GM23338 (cell line): ENCODE measurements around the gene C5orf34. TPM values are rescaled to one million over a fixed set of nuclear protein-coding genes. Genes with fewer than 3 reads are reported as not detected.
A peak's percentile ranks its signal among the peaks of the same experiment; 100 is the strongest.

ENCODE experiments used
- ATAC-seq: fragments of 200-7000 bp; cut with Tn5 transposase; 3 replicates; pipeline ENCODE4 v1.9.1; 2020
- DNase-seq: peaks from one replicate; pipeline ENCODE4 v3.0.0-alpha.2; 2015; ENCODE audit warnings: low spot score
- H2AFZ ChIP-seq: fragments of 200-600 bp; sonication (generic); 2 replicates; pipeline ENCODE4 v1.8.0; 2016; ENCODE audit warnings: antibody characterized with exemption, mild to moderate bottlenecking, moderate library complexity
- H3F3A ChIP-seq: fragments of 200-600 bp; sonication (generic); replicated peaks from 2 replicates; pipeline ENCODE4 v1.8.0; 2017; ENCODE audit warnings: antibody characterized with exemption, mixed run types, low read depth
- H3K27ac ChIP-seq: fragments of 200-600 bp; sonication (generic); 2 replicates; pipeline ENCODE4 v1.6.1; 2016; ENCODE audit warnings: low read depth
- H3K27me3 ChIP-seq: fragments of 200-600 bp; sonication (generic); 2 replicates; pipeline ENCODE4 v1.8.0; 2016; ENCODE audit warnings: mild to moderate bottlenecking, mixed run types, moderate library complexity; ENCODE audit not compliant: insufficient read depth
- H3K36me3 ChIP-seq: fragments of 200-600 bp; sonication (generic); 2 replicates; pipeline ENCODE4 v1.8.0; 2016; ENCODE audit warnings: mild to moderate bottlenecking; ENCODE audit not compliant: insufficient read depth
- H3K4me1 ChIP-seq: fragments of 200-600 bp; sonication (generic); 2 replicates; pipeline ENCODE4 v1.8.0; 2016; ENCODE audit warnings: mild to moderate bottlenecking, moderate library complexity; ENCODE audit not compliant: insufficient read depth
- H3K4me2 ChIP-seq: fragments of 200-600 bp; sonication (generic); 2 replicates; pipeline ENCODE4 v1.7.1; 2017; ENCODE audit warnings: mixed run types
- H3K4me3 ChIP-seq: fragments of 200-600 bp; sonication (generic); 2 replicates; pipeline ENCODE4 v1.6.1; 2016; ENCODE audit warnings: mixed run types
- H3K79me2 ChIP-seq: fragments of 200-600 bp; sonication (generic); replicated peaks from 2 replicates; pipeline ENCODE4 v1.8.0; 2017; ENCODE audit warnings: mild to moderate bottlenecking; ENCODE audit not compliant: insufficient read depth
- H3K9me2 ChIP-seq: fragments of 200-600 bp; sonication (generic); 2 replicates; pipeline ENCODE4 v1.8.0; 2017; ENCODE audit not compliant: insufficient read depth
- H4K20me1 ChIP-seq: fragments of 200-600 bp; sonication (generic); replicated peaks from 2 replicates; pipeline ENCODE4 v1.8.0; 2017; ENCODE audit warnings: mild to moderate bottlenecking; ENCODE audit not compliant: insufficient read depth
- H3K27ac Mint-ChIP-seq: 2 replicates; pipeline ENCODE4 v1.8.0; 2020; ENCODE audit warnings: inconsistent platforms, mild to moderate bottlenecking, moderate library complexity, mixed read lengths
- H3K27me3 Mint-ChIP-seq: 3 replicates; pipeline ENCODE4 v1.8.0; 2022; ENCODE audit warnings: low read depth, mild to moderate bottlenecking, moderate library complexity, mixed read lengths, inconsistent platforms; ENCODE audit not compliant: insufficient read depth, poor library complexity
- H3K36me3 Mint-ChIP-seq: 3 replicates; pipeline ENCODE4 v1.8.0; 2021; ENCODE audit warnings: low read depth, mild to moderate bottlenecking, inconsistent platforms, moderate library complexity, mixed read lengths
- H3K4me1 Mint-ChIP-seq: 3 replicates; pipeline ENCODE4 v1.8.0; 2020; ENCODE audit warnings: mild to moderate bottlenecking, inconsistent platforms, mixed read lengths
- H3K4me3 Mint-ChIP-seq: 3 replicates; pipeline ENCODE4 v1.8.0; 2021; ENCODE audit warnings: moderate library complexity, mild to moderate bottlenecking, inconsistent platforms, mixed read lengths
- H3K9me3 Mint-ChIP-seq: 3 replicates; pipeline ENCODE4 v1.8.0; 2020; ENCODE audit warnings: moderate library complexity, mild to moderate bottlenecking, inconsistent platforms, mixed read lengths
- CREB1 ChIP-seq: fragments of 250-450 bp; sonication (Bioruptor Pico); IDR thresholded peaks from 2 replicates; pipeline ENCODE4 v1.5.0; 2020; ENCODE audit warnings: low read depth, mild to moderate bottlenecking, moderate library complexity
- EZH2 ChIP-seq: fragments of 200-600 bp; sonication (generic); IDR thresholded peaks from one replicate; pipeline ENCODE4 v1.8.0; 2017; ENCODE audit warnings: antibody characterized with exemption, mild to moderate bottlenecking, low read depth; ENCODE audit not compliant: unreplicated experiment
- EZH2phosphoT487 ChIP-seq: fragments of 200-600 bp; sonication (generic); IDR thresholded peaks from one replicate; pipeline ENCODE4 v1.8.1; 2018; ENCODE audit warnings: antibody characterized with exemption; ENCODE audit not compliant: unreplicated experiment
- JUNB ChIP-seq: IDR thresholded peaks from one replicate; pipeline ENCODE4 v1.6.1; 2016; ENCODE audit warnings: antibody characterized with exemption; ENCODE audit not compliant: unreplicated experiment
- NANOG ChIP-seq: IDR thresholded peaks from 2 replicates; pipeline ENCODE4 v1.6.1; 2016; ENCODE audit warnings: antibody characterized with exemption, borderline replicate concordance
- POLR2AphosphoS5 ChIP-seq: IDR thresholded peaks from 2 replicates; pipeline ENCODE4 v1.6.1; 2016; ENCODE audit warnings: antibody characterized with exemption, low read depth
- STAT1 ChIP-seq: IDR thresholded peaks from one replicate; pipeline ENCODE4 v1.6.1; 2016; ENCODE audit warnings: antibody characterized with exemption; ENCODE audit not compliant: unreplicated experiment
- ZNF114 ChIP-seq: fragments of 250-450 bp; sonication (Bioruptor Pico); IDR thresholded peaks from 2 replicates; pipeline ENCODE4 v1.5.0; 2020; ENCODE audit warnings: mild to moderate bottlenecking, moderate library complexity
- ZNF331 ChIP-seq: fragments of 250-450 bp; sonication (Bioruptor Pico); IDR thresholded peaks from 2 replicates; pipeline ENCODE4 v1.5.0; 2020; ENCODE audit warnings: low read depth, mild to moderate bottlenecking, moderate library complexity
- polyA plus RNA-seq: library from polyadenylated mRNA; unstranded; fragments of >200 nt; fragmentation: Nextera tagmentation; extraction: Ambion mirVana; gene quantifications from 2 replicates; pipeline ENCODE4 v1.2.1, GENCODE V29; 2016
- total RNA-seq: library from RNA; depleted of rRNA; stranded (reverse); fragments of >200 nt; shearing (Covaris generic); gene quantifications from 2 replicates; pipeline ENCODE4 v1.2.3, GENCODE V29; 2014
- TF ChIP-seq, protein P1 (sequence below), 2 experiments: fragments of 200-600 bp in 1 of 2; sonication (generic) in 1 of 2; conservative IDR thresholded peaks; 2 replicates each; pipeline versions ENCODE4 v1.5.1 to v1.6.1; 2016 to 2017; ENCODE audit warnings: antibody characterized with exemption in 2 of 2, low read depth in 2 of 2, mild to moderate bottlenecking in 2 of 2, moderate library complexity in 1 of 2
- TF ChIP-seq, protein P2 (sequence below): IDR thresholded peaks from one replicate; pipeline ENCODE4 v1.6.1; 2018; ENCODE audit warnings: antibody characterized with exemption; ENCODE audit not compliant: unreplicated experiment
- TF ChIP-seq, protein P3 (sequence below): IDR thresholded peaks from 2 replicates; pipeline ENCODE4 v1.6.1; 2016; ENCODE audit warnings: antibody characterized with exemption
- TF ChIP-seq, protein P4 (sequence below): fragments of 250-450 bp; sonication (Bioruptor Pico); IDR thresholded peaks from 2 replicates; pipeline ENCODE4 v1.5.0; 2020; ENCODE audit warnings: mild to moderate bottlenecking, moderate library complexity

Gene C5orf34
- total and polyA plus RNA-seq, 2 experiments from 2014 or later = 12.2 to 15.3 TPM

DNA sequence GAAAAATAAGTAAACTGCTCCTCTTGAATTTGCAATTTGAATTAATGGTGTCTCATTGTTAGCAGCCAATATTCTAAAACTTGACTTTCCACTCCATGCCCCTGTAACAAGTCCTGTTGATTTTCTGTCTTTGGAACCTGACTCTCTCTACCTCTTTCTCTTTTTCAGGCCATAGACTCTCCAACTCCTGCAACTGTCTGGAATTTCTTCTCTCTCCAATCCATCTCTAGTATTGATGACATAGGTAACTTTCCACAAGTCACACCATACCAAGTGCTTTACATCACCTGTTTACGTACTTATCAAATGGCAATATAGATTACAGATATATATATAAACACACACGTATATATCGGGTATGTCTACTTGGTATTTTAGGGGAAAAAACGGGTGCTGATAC lies 923 bp downstream of the C5orf34 start:
- Histone ChIP-seq H3K4me3 (peak overlapping the region; percentile 74), H3F3A (no peaks in the 10 kb centered on the region), H4K20me1 (no peaks in the 10 kb centered on the region), H3K36me3 (no peaks in the 10 kb centered on the region), H2AFZ (peak overlapping the region; percentile 61; the same call in 1 of the 2 replicates), H3K27me3 (no peaks in the 10 kb centered on the region), H3K79me2 (peaks cover 28% of the 10 kb centered on the region), H3K9me2 (no peaks in the 10 kb centered on the region), H3K4me2 (peak overlapping the region; percentile 92), H3K4me1 (peaks cover 17% of the 10 kb centered on the region), H3K27ac (no peak overlapping the region; the same call in 1 of the 2 replicates)
- TF ChIP-seq POLR2AphosphoS5 (no peak), ZNF331 (CRISPR knock-in tag) (no peak), ZNF114 (CRISPR knock-in tag) (no peak), EZH2phosphoT487 (no peak), JUNB (no peak), STAT1 (no peak), CREB1 (CRISPR knock-in tag) (no peak), NANOG (no peak), EZH2 (no peak)
- TF ChIP-seq, protein P1, sequence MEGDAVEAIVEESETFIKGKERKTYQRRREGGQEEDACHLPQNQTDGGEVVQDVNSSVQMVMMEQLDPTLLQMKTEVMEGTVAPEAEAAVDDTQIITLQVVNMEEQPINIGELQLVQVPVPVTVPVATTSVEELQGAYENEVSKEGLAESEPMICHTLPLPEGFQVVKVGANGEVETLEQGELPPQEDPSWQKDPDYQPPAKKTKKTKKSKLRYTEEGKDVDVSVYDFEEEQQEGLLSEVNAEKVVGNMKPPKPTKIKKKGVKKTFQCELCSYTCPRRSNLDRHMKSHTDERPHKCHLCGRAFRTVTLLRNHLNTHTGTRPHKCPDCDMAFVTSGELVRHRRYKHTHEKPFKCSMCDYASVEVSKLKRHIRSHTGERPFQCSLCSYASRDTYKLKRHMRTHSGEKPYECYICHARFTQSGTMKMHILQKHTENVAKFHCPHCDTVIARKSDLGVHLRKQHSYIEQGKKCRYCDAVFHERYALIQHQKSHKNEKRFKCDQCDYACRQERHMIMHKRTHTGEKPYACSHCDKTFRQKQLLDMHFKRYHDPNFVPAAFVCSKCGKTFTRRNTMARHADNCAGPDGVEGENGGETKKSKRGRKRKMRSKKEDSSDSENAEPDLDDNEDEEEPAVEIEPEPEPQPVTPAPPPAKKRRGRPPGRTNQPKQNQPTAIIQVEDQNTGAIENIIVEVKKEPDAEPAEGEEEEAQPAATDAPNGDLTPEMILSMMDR (conservative IDR thresholded peaks at IDR 0.05; ENCODE audit: low read depth in 2 of 2) = no peak
- TF ChIP-seq, protein P2, sequence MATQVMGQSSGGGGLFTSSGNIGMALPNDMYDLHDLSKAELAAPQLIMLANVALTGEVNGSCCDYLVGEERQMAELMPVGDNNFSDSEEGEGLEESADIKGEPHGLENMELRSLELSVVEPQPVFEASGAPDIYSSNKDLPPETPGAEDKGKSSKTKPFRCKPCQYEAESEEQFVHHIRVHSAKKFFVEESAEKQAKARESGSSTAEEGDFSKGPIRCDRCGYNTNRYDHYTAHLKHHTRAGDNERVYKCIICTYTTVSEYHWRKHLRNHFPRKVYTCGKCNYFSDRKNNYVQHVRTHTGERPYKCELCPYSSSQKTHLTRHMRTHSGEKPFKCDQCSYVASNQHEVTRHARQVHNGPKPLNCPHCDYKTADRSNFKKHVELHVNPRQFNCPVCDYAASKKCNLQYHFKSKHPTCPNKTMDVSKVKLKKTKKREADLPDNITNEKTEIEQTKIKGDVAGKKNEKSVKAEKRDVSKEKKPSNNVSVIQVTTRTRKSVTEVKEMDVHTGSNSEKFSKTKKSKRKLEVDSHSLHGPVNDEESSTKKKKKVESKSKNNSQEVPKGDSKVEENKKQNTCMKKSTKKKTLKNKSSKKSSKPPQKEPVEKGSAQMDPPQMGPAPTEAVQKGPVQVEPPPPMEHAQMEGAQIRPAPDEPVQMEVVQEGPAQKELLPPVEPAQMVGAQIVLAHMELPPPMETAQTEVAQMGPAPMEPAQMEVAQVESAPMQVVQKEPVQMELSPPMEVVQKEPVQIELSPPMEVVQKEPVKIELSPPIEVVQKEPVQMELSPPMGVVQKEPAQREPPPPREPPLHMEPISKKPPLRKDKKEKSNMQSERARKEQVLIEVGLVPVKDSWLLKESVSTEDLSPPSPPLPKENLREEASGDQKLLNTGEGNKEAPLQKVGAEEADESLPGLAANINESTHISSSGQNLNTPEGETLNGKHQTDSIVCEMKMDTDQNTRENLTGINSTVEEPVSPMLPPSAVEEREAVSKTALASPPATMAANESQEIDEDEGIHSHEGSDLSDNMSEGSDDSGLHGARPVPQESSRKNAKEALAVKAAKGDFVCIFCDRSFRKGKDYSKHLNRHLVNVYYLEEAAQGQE = no peak
- TF ChIP-seq, protein P3, sequence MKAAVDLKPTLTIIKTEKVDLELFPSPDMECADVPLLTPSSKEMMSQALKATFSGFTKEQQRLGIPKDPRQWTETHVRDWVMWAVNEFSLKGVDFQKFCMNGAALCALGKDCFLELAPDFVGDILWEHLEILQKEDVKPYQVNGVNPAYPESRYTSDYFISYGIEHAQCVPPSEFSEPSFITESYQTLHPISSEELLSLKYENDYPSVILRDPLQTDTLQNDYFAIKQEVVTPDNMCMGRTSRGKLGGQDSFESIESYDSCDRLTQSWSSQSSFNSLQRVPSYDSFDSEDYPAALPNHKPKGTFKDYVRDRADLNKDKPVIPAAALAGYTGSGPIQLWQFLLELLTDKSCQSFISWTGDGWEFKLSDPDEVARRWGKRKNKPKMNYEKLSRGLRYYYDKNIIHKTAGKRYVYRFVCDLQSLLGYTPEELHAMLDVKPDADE = no peak
- TF ChIP-seq, protein P4, sequence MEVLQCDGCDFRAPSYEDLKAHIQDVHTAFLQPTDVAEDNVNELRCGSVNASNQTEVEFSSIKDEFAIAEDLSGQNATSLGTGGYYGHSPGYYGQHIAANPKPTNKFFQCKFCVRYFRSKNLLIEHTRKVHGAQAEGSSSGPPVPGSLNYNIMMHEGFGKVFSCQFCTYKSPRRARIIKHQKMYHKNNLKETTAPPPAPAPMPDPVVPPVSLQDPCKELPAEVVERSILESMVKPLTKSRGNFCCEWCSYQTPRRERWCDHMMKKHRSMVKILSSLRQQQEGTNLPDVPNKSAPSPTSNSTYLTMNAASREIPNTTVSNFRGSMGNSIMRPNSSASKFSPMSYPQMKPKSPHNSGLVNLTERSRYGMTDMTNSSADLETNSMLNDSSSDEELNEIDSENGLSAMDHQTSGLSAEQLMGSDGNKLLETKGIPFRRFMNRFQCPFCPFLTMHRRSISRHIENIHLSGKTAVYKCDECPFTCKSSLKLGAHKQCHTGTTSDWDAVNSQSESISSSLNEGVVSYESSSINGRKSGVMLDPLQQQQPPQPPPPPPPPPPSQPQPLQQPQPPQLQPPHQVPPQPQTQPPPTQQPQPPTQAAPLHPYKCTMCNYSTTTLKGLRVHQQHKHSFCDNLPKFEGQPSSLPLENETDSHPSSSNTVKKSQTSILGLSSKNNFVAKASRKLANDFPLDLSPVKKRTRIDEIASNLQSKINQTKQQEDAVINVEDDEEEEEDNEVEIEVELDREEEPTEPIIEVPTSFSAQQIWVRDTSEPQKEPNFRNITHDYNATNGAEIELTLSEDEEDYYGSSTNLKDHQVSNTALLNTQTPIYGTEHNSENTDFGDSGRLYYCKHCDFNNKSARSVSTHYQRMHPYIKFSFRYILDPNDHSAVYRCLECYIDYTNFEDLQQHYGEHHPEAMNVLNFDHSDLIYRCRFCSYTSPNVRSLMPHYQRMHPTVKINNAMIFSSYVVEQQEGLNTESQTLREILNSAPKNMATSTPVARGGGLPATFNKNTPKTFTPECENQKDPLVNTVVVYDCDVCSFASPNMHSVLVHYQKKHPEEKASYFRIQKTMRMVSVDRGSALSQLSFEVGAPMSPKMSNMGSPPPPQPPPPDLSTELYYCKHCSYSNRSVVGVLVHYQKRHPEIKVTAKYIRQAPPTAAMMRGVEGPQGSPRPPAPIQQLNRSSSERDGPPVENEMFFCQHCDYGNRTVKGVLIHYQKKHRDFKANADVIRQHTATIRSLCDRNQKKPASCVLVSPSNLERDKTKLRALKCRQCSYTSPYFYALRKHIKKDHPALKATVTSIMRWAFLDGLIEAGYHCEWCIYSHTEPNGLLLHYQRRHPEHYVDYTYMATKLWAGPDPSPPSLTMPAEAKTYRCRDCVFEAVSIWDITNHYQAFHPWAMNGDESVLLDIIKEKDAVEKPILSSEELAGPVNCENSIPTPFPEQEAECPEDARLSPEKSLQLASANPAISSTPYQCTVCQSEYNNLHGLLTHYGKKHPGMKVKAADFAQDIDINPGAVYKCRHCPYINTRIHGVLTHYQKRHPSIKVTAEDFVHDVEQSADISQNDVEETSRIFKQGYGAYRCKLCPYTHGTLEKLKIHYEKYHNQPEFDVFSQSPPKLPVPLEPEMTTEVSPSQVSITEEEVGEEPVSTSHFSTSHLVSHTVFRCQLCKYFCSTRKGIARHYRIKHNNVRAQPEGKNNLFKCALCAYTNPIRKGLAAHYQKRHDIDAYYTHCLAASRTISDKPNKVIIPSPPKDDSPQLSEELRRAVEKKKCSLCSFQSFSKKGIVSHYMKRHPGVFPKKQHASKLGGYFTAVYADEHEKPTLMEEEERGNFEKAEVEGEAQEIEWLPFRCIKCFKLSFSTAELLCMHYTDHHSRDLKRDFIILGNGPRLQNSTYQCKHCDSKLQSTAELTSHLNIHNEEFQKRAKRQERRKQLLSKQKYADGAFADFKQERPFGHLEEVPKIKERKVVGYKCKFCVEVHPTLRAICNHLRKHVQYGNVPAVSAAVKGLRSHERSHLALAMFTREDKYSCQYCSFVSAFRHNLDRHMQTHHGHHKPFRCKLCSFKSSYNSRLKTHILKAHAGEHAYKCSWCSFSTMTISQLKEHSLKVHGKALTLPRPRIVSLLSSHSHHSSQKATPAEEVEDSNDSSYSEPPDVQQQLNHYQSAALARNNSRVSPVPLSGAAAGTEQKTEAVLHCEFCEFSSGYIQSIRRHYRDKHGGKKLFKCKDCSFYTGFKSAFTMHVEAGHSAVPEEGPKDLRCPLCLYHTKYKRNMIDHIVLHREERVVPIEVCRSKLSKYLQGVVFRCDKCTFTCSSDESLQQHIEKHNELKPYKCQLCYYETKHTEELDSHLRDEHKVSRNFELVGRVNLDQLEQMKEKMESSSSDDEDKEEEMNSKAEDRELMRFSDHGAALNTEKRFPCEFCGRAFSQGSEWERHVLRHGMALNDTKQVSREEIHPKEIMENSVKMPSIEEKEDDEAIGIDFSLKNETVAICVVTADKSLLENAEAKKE (CRISPR knock-in tag) = no peak
- H3K27ac Mint-ChIP-seq = peak overlapping the region; percentile 99
- H3K36me3 Mint-ChIP-seq = peaks cover 33% of the 10 kb centered on the region
- ATAC-seq (no peak), DNase-seq (peak; percentile 5)
- H3K4me1 Mint-ChIP-seq = peaks cover 19% of the 10 kb centered on the region
- H3K4me3 Mint-ChIP-seq = peak overlapping the region; percentile 91
- peaks cover 23% of the 10 kb centered on the region for H3K9me3 Mint-ChIP-seq
- H3K27me3 Mint-ChIP-seq = peaks cover 2% of the 10 kb centered on the region
